Measurements from ENCODE around the gene PLXNA4.

GRCh38 chr7:132395361-132395760 is 180.9 kb downstream of the PLXNA4 start:
- TF ChIP-seq EZH2 (IDR thresholded peaks at IDR 0.05; ENCODE audit: low read depth): no peak
- TF ChIP-seq CTCF (conservative IDR thresholded peaks at IDR 0.05): no peak

Measured in PC-9 (cell line).